ENCODE results near the gene SMYD1. TPM values are rescaled to one million over a fixed set of nuclear protein-coding genes. Genes with fewer than 3 reads are reported as not detected.

The SMYD1 gene
- polyA plus RNA-seq, 3 donors = not detected

DNA sequence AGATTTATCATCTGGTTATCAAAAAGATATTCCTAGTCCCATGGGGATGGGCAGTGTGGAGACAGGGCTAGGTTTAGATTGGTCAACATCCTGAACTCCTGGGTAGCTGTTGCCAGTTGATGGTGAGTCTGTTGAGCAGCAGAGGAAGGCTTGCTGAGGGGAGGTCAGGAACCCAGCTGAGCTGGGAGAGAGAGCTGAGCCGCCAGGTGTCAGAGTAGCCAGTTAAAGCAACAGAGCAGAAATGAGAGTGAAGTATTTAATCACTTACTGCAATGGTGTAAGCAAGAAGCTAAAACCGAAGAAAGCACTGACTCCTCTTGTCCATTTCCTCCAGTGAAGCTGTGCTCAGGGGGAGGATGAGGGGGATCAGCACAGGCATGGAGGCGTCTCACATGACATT, 29.6 kb downstream of the SMYD1 start:
- H4K20me1 ChIP-seq (ENCODE audit: insufficient read depth, low read length) = no peaks in the 10 kb centered on the region
- no peaks in the 10 kb centered on the region for H3K9me3 ChIP-seq (replicated peaks in 1 of 2; ENCODE audit: control insufficient read depth in 1 of 2, insufficient read depth in 1 of 2, low read length in 2 of 2)
- H3K4me3 ChIP-seq (replicated peaks in 1 of 3; ENCODE audit: low read depth in 2 of 3, low read length in 3 of 3) = no peak overlapping the region
- WGBS (ENCODE audit: insufficient coverage) = 80% methylated on average over 1 of the region's 3 CpGs
- H3K27me3 ChIP-seq (ENCODE audit: control insufficient read depth in 2 of 2, insufficient read depth in 2 of 2, low read length in 2 of 2) = no peaks in the 10 kb centered on the region
- Mint-ChIP-seq H3K27me3 (ENCODE audit: low read depth in 3 of 3) (peaks cover 0 to 3% (median 0%) of the 10 kb centered on the region in 3 donors), H3K9me3 (peaks cover 0 to 10% (median 0%) of the 10 kb centered on the region in 7 donors), H3K36me3 (no peaks in the 10 kb centered on the region), H3K27ac (no peak overlapping the region), H3K4me3 (no peak overlapping the region), H3K4me1 (peaks cover 15% of the 10 kb centered on the region)
- H3K27ac ChIP-seq (ENCODE audit: low read depth in 1 of 2, low read length in 2 of 2) = no peak overlapping the region
- H2AFZ ChIP-seq (ENCODE audit: insufficient read depth, low read depth, low read length, poor library complexity, severe bottlenecking) = no peak overlapping the region
- no peak overlapping the region for H3K4me2 ChIP-seq (replicated peaks; ENCODE audit: extremely low read depth, low read length, poor library complexity, severe bottlenecking)
- no peaks in the 10 kb centered on the region for H3K36me3 ChIP-seq (replicated peaks in 1 of 2; ENCODE audit: control insufficient read depth in 1 of 2, insufficient read depth in 2 of 2, low read length in 2 of 2)
- H3K9ac ChIP-seq (ENCODE audit: insufficient read depth, low read length, poor library complexity, severe bottlenecking) = no peak overlapping the region
- intact Hi-C loops (cut with micrococcal nuclease) = no loop called here
- DNase-seq = no peak
- TF ChIP-seq, protein P1, sequence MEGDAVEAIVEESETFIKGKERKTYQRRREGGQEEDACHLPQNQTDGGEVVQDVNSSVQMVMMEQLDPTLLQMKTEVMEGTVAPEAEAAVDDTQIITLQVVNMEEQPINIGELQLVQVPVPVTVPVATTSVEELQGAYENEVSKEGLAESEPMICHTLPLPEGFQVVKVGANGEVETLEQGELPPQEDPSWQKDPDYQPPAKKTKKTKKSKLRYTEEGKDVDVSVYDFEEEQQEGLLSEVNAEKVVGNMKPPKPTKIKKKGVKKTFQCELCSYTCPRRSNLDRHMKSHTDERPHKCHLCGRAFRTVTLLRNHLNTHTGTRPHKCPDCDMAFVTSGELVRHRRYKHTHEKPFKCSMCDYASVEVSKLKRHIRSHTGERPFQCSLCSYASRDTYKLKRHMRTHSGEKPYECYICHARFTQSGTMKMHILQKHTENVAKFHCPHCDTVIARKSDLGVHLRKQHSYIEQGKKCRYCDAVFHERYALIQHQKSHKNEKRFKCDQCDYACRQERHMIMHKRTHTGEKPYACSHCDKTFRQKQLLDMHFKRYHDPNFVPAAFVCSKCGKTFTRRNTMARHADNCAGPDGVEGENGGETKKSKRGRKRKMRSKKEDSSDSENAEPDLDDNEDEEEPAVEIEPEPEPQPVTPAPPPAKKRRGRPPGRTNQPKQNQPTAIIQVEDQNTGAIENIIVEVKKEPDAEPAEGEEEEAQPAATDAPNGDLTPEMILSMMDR (IDR thresholded peaks at IDR 0.05) = no peak
- H3K79me2 ChIP-seq (ENCODE audit: insufficient read depth, low read length) = no peaks in the 10 kb centered on the region
- peaks cover 3 to 10% of the 10 kb centered on the region in 2 donors for H3K4me1 ChIP-seq (ENCODE audit: control insufficient read depth in 1 of 2, insufficient read depth in 2 of 2, low read length in 2 of 2)

DNA sequence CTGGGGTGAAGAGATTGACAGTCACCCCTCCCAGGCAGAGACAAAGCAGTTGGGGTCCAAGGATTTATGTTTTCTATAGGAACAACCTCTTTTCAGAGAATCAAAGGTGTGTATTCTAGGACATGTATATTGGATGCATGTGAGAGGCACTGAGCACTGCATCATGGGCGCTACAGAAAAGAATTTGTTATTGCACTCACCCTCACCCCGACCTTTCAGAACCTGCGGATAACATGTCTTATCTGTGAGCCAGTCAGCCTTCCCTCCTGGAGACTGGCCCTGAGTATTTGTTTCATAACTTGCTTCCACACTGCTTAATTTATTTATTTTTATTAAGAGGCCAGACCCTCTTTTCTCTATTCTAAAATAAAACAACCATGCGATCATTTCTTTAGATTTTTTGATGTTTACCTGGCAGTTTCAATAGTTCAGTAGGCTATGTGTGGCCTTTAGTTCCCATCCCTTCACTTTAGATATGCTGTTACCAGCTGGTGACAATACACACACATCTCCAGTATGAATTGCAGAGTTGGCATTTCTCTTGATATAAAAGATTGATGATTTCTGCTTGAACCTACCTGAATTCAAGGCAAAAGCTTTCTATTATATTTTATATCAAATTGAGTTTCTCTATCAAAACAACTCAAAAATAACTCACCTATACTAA, 30.4 kb downstream of the SMYD1 start:
- no peak overlapping the region for H3K4me2 ChIP-seq (replicated peaks; ENCODE audit: extremely low read depth, low read length, poor library complexity, severe bottlenecking)
- H3K27ac ChIP-seq (ENCODE audit: low read depth in 1 of 2, low read length in 2 of 2) = no peak overlapping the region
- TF ChIP-seq, protein P1 (IDR thresholded peaks at IDR 0.05) = no peak
- H3K4me3 Mint-ChIP-seq = no peak overlapping the region
- peaks cover 0 to 3% (median 3%) of the 10 kb centered on the region in 3 donors for H3K27me3 Mint-ChIP-seq (ENCODE audit: low read depth in 3 of 3)
- intact Hi-C loops (cut with micrococcal nuclease) = no loop called here
- H3K4me1 Mint-ChIP-seq = peaks cover 6% of the 10 kb centered on the region
- peaks cover 0 to 5% of the 10 kb centered on the region in 2 donors for H3K4me1 ChIP-seq (ENCODE audit: control insufficient read depth in 1 of 2, insufficient read depth in 2 of 2, low read length in 2 of 2)
- H2AFZ ChIP-seq (ENCODE audit: insufficient read depth, low read depth, low read length, poor library complexity, severe bottlenecking) = no peak overlapping the region
- H3K9me3 Mint-ChIP-seq = peaks cover 0 to 10% (median 0%) of the 10 kb centered on the region in 7 donors
- H4K20me1 ChIP-seq (ENCODE audit: insufficient read depth, low read length) = no peaks in the 10 kb centered on the region
- no peaks in the 10 kb centered on the region for H3K9me3 ChIP-seq (replicated peaks in 1 of 2; ENCODE audit: control insufficient read depth in 1 of 2, insufficient read depth in 1 of 2, low read length in 2 of 2)
- no peak overlapping the region for H3K4me3 ChIP-seq (replicated peaks in 1 of 3; ENCODE audit: low read depth in 2 of 3, low read length in 3 of 3)
- DNase-seq = no peak
- no CpG with 5 or more reads among the region's 4 CpGs for WGBS (ENCODE audit: insufficient coverage)
- H3K36me3 Mint-ChIP-seq = no peaks in the 10 kb centered on the region
- H3K36me3 ChIP-seq (replicated peaks in 1 of 2; ENCODE audit: control insufficient read depth in 1 of 2, insufficient read depth in 2 of 2, low read length in 2 of 2) = no peaks in the 10 kb centered on the region
- no peak overlapping the region for H3K27ac Mint-ChIP-seq
- H3K9ac ChIP-seq (ENCODE audit: insufficient read depth, low read length, poor library complexity, severe bottlenecking) = no peak overlapping the region
- no peaks in the 10 kb centered on the region for H3K27me3 ChIP-seq (ENCODE audit: control insufficient read depth in 2 of 2, insufficient read depth in 2 of 2, low read length in 2 of 2)
- H3K79me2 ChIP-seq (ENCODE audit: insufficient read depth, low read length) = no peaks in the 10 kb centered on the region

Measured in CD14-positive monocyte (primary cell).